Umbilical cord (tissue), 2 donors: ENCODE results near the gene WWC2. TPM values are rescaled to one million over a fixed set of nuclear protein-coding genes. Genes with fewer than 3 reads are reported as not detected.

ENCODE experiments used
- DNase-seq: peaks from one replicate; pipeline ENCODE4 v3.0.0-alpha.2; 2015; ENCODE audit warnings: low spot score
- total RNA-seq: library from RNA; depleted of rRNA; stranded (reverse); fragments of >200 nt; gene quantifications from one replicate; pipeline ENCODE4 v1.2.3, GENCODE V29; 2014; ENCODE audit warnings: low replicate concordance; ENCODE audit not compliant: insufficient read depth

The WWC2 gene
- total RNA-seq, 1 donor from 2014 or later: 36.8 TPM

- no peak for DNase-seq
These were observed 253.5 kb downstream of the WWC2 start for GRCh38 chr4:183352546-183352945.

GRCh38 chr4:183353557-183353956 is 254.5 kb downstream of the WWC2 start:
- DNase-seq: no peak

GRCh38 chr4:183354219-183354618 is 255.2 kb downstream of the WWC2 start:
- DNase-seq: no peak

- DNase-seq: peak; percentile 35
These were observed 256.3 kb downstream of the WWC2 start for GRCh38 chr4:183355405-183355804.

GRCh38 chr4:183356173-183356830 is 257.2 kb downstream of the WWC2 start:
- no peak for DNase-seq

GRCh38 chr4:183356931-183357675 is 258.0 kb downstream of the WWC2 start:
- no peak for DNase-seq

GRCh38 chr4:183358215-183358755 is 259.2 kb downstream of the WWC2 start:
- no peak for DNase-seq

GRCh38 chr4:183360161-183360919 is 261.3 kb downstream of the WWC2 start:
- peak; percentile 43 for DNase-seq

- no peak for DNase-seq
These were observed 263.0 kb downstream of the WWC2 start for GRCh38 chr4:183362036-183362435.

- no peak for DNase-seq
These were observed 264.0 kb downstream of the WWC2 start for GRCh38 chr4:183362916-183363542.

GRCh38 chr4:183364025-183364424 is 265.0 kb downstream of the WWC2 start:
- no peak for DNase-seq

GRCh38 chr4:183366206-183366835 is 267.3 kb downstream of the WWC2 start:
- no peak for DNase-seq

GRCh38 chr4:183369073-183369472 is 270.0 kb downstream of the WWC2 start:
- no peak for DNase-seq

Other genes with a start within 250 kb of the WWC2 start
- gene DCTD, start 181.9 kb upstream of the WWC2 start, total RNA-seq: 37.3 TPM
- 0.72 TPM for gene CLDN22, start 221.0 kb downstream of the WWC2 start, total RNA-seq
- not detected for gene CLDN24, start 223.2 kb downstream of the WWC2 start, total RNA-seq